A549 treated with GW870086 at 1 μM for 4 hours (cell line): ENCODE data around the gene SERPINI2. TPM values are rescaled to one million over a fixed set of nuclear protein-coding genes. Genes with fewer than 3 reads are reported as not detected.

Experiments
- total RNA-seq: library from RNA; stranded (reverse); fragments of 200-300 nt; extraction: Qiagen RNA extraction; gene quantifications from 5 replicates; pipeline ENCODE4 v1.2.3, GENCODE V29; 2022; ENCODE audit warnings: low read depth

SERPINI2 gene, protein sequence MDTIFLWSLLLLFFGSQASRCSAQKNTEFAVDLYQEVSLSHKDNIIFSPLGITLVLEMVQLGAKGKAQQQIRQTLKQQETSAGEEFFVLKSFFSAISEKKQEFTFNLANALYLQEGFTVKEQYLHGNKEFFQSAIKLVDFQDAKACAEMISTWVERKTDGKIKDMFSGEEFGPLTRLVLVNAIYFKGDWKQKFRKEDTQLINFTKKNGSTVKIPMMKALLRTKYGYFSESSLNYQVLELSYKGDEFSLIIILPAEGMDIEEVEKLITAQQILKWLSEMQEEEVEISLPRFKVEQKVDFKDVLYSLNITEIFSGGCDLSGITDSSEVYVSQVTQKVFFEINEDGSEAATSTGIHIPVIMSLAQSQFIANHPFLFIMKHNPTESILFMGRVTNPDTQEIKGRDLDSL
- total RNA-seq: not detected in 5 replicates

DNA sequence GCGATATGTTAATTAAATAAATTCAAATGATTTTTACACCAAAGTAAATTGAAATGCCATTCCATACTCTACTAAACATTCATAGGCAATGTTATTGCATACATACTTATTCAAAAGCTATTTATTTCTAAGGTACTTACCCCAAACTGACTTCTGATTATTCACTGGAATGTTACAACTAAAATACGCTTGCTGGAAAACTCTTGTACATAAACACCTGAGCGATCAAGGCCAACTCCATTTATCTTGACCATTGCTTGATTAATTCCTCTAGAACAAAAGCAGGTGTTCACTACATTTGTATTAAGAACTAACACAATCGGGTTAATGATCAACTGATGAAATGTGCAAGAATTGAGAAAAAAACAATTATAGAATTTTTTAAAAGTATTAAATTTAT, at the start of gene SERPINI2:
Gene SERPINI2, minus strand, starts transcription at position 180 of the 400 bp plus-strand sequence. CDS start 2,208 bp downstream, outside the sequence.

Other genes with a start within 250 kb of the SERPINI2 start
- gene ZBBX, start 93.7 kb downstream of the SERPINI2 start, total RNA-seq: not detected in 5 replicates
- gene WDR49, start 179.9 kb upstream of the SERPINI2 start, total RNA-seq: not detected in 5 replicates